Measurements from ENCODE around the gene VPS13D.

Gene VPS13D

GRCh38 chr1:12417389-12417788, 187.6 kb downstream of the VPS13D start:
- TF ChIP-seq ZNF274 (IDR thresholded peaks at IDR 0.05; ENCODE audit: low read depth, low read length) (no peak), SUZ12 (IDR thresholded peaks at IDR 0.05; ENCODE audit: extremely low read depth, insufficient read depth, insufficient read length) (no peak), YY1 (IDR thresholded peaks at IDR 0.05; ENCODE audit: insufficient read depth, insufficient read length) (no peak)
- Histone ChIP-seq H3K4me3 (ENCODE audit: insufficient read length, low read depth) (no peak overlapping the region), H3K4me1 (ENCODE audit: insufficient read depth, insufficient read length) (no peaks in the 10 kb centered on the region), H3K27me3 (ENCODE audit: insufficient read depth, insufficient read length) (no peaks in the 10 kb centered on the region), H3K9me3 (ENCODE audit: insufficient read depth, low read length) (no peaks in the 10 kb centered on the region), H3K9ac (ENCODE audit: insufficient read length, low read depth) (no peak overlapping the region), H3K36me3 (ENCODE audit: insufficient read depth, insufficient read length, low read length) (peaks cover 11% of the 10 kb centered on the region)
- no peak for DNase-seq (ENCODE audit: low read depth, low spot score)

DNA sequence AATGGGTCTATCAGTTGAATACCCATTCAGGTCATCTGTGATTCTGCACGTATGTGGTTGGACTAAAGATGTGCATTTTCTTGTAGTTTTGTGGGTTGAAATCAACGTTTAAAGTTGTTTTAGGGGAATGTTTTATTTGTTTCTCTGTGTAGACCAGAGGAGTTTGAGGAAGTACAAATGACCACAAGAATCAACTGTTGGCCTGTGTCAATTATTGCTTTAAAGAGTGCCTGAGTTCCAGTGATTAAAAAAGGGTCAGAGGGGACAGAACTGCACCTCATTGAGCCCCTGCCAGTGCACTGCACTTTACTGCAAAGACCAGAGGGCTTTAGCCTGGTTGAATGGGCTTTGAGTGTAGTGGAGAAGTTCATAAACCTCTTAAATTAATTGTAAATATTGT, 190.3 kb downstream of the VPS13D start:
- no peaks in the 10 kb centered on the region for H3K4me1 ChIP-seq (ENCODE audit: insufficient read depth, insufficient read length)
- H3K36me3 ChIP-seq (ENCODE audit: insufficient read depth, insufficient read length, low read length), result peaks cover 11% of the 10 kb centered on the region
- DNase-seq (ENCODE audit: low read depth, low spot score), result no peak
- H3K9ac ChIP-seq (ENCODE audit: insufficient read length, low read depth), result no peak overlapping the region
- no peaks in the 10 kb centered on the region for H3K9me3 ChIP-seq (ENCODE audit: insufficient read depth, low read length)
- TF ChIP-seq SUZ12 (IDR thresholded peaks at IDR 0.05; ENCODE audit: extremely low read depth, insufficient read depth, insufficient read length) (no peak), ZNF274 (IDR thresholded peaks at IDR 0.05; ENCODE audit: low read depth, low read length) (no peak), YY1 (IDR thresholded peaks at IDR 0.05; ENCODE audit: insufficient read depth, insufficient read length) (no peak)
- no peaks in the 10 kb centered on the region for H3K27me3 ChIP-seq (ENCODE audit: insufficient read depth, insufficient read length)
- H3K4me3 ChIP-seq (ENCODE audit: insufficient read length, low read depth), result no peak overlapping the region

DNA sequence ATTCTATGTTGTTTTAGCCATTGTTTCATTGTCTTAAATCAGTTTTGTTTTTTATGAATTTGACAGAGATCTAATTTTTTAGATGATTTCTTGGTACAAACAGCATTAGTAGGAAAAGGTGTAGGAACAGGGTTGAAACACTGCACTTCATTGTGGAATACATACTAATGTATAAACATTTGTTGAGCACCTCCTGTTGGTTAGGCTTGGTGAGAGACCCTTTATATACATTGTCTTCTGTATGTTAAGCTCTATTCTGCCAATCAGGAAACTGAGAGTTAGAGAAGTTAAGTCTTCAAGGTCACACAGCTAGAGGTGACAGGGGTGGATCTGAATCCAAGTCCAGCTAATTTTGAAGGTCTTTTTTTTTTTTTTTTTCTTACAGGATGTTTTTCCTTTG, 192.7 kb downstream of the VPS13D start:
- no peaks in the 10 kb centered on the region for H3K4me1 ChIP-seq (ENCODE audit: insufficient read depth, insufficient read length)
- H3K9ac ChIP-seq (ENCODE audit: insufficient read length, low read depth), result no peak overlapping the region
- H3K27me3 ChIP-seq (ENCODE audit: insufficient read depth, insufficient read length), result no peaks in the 10 kb centered on the region
- no peaks in the 10 kb centered on the region for H3K36me3 ChIP-seq (ENCODE audit: insufficient read depth, insufficient read length, low read length)
- no peak for DNase-seq (ENCODE audit: low read depth, low spot score)
- no peak for TF ChIP-seq SUZ12 (IDR thresholded peaks at IDR 0.05; ENCODE audit: extremely low read depth, insufficient read depth, insufficient read length)
- no peak for TF ChIP-seq YY1 (IDR thresholded peaks at IDR 0.05; ENCODE audit: insufficient read depth, insufficient read length)
- no peak for TF ChIP-seq ZNF274 (IDR thresholded peaks at IDR 0.05; ENCODE audit: low read depth, low read length)
- H3K4me3 ChIP-seq (ENCODE audit: insufficient read length, low read depth), result no peak overlapping the region
- H3K9me3 ChIP-seq (ENCODE audit: insufficient read depth, low read length), result no peaks in the 10 kb centered on the region

GRCh38 chr1:12424087-12424529, 194.3 kb downstream of the VPS13D start:
- no peak overlapping the region for H3K9ac ChIP-seq (ENCODE audit: insufficient read length, low read depth)
- no peaks in the 10 kb centered on the region for H3K27me3 ChIP-seq (ENCODE audit: insufficient read depth, insufficient read length)
- no peaks in the 10 kb centered on the region for H3K4me1 ChIP-seq (ENCODE audit: insufficient read depth, insufficient read length)
- no peaks in the 10 kb centered on the region for H3K9me3 ChIP-seq (ENCODE audit: insufficient read depth, low read length)
- TF ChIP-seq SUZ12 (IDR thresholded peaks at IDR 0.05; ENCODE audit: extremely low read depth, insufficient read depth, insufficient read length), result no peak
- TF ChIP-seq ZNF274 (IDR thresholded peaks at IDR 0.05; ENCODE audit: low read depth, low read length), result no peak
- TF ChIP-seq YY1 (IDR thresholded peaks at IDR 0.05; ENCODE audit: insufficient read depth, insufficient read length), result no peak
- H3K36me3 ChIP-seq (ENCODE audit: insufficient read depth, insufficient read length, low read length), result no peaks in the 10 kb centered on the region
- H3K4me3 ChIP-seq (ENCODE audit: insufficient read length, low read depth), result no peak overlapping the region
- DNase-seq (ENCODE audit: low read depth, low spot score), result no peak

DNA sequence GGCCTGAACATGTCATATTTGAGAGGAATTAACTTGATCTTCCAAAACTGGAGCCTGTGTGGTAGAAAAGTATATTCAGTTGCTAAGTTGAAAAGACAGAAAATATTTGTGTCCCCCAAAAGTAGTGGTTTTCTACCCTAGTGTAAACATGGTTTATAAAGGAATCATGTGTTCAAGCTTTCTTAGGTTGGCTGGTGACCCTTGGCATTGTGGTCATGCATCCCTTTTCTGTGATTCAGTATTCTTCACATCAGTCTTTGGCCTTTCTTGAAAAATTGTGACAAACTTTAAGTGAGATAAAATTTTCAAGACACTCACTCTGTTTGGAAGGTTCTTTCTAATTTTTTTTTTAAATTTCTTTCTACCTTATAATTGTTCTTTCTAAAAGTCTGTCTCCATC, 195.0 kb downstream of the VPS13D start:
- Histone ChIP-seq H3K36me3 (ENCODE audit: insufficient read depth, insufficient read length, low read length) (no peaks in the 10 kb centered on the region), H3K9ac (ENCODE audit: insufficient read length, low read depth) (no peak overlapping the region), H3K27me3 (ENCODE audit: insufficient read depth, insufficient read length) (no peaks in the 10 kb centered on the region), H3K9me3 (ENCODE audit: insufficient read depth, low read length) (no peaks in the 10 kb centered on the region), H3K4me3 (ENCODE audit: insufficient read length, low read depth) (no peak overlapping the region), H3K4me1 (ENCODE audit: insufficient read depth, insufficient read length) (no peaks in the 10 kb centered on the region)
- DNase-seq (ENCODE audit: low read depth, low spot score), result no peak
- TF ChIP-seq ZNF274 (IDR thresholded peaks at IDR 0.05; ENCODE audit: low read depth, low read length), result no peak
- TF ChIP-seq YY1 (IDR thresholded peaks at IDR 0.05; ENCODE audit: insufficient read depth, insufficient read length), result no peak
- no peak for TF ChIP-seq SUZ12 (IDR thresholded peaks at IDR 0.05; ENCODE audit: extremely low read depth, insufficient read depth, insufficient read length)

GRCh38 chr1:12426030-12426429, 196.2 kb downstream of the VPS13D start:
- H3K9ac ChIP-seq (ENCODE audit: insufficient read length, low read depth), result no peak overlapping the region
- TF ChIP-seq YY1 (IDR thresholded peaks at IDR 0.05; ENCODE audit: insufficient read depth, insufficient read length) (no peak), SUZ12 (IDR thresholded peaks at IDR 0.05; ENCODE audit: extremely low read depth, insufficient read depth, insufficient read length) (no peak), ZNF274 (IDR thresholded peaks at IDR 0.05; ENCODE audit: low read depth, low read length) (no peak)
- no peaks in the 10 kb centered on the region for H3K9me3 ChIP-seq (ENCODE audit: insufficient read depth, low read length)
- H3K27me3 ChIP-seq (ENCODE audit: insufficient read depth, insufficient read length), result no peaks in the 10 kb centered on the region
- DNase-seq (ENCODE audit: low read depth, low spot score), result no peak
- H3K36me3 ChIP-seq (ENCODE audit: insufficient read depth, insufficient read length, low read length), result no peaks in the 10 kb centered on the region
- no peak overlapping the region for H3K4me3 ChIP-seq (ENCODE audit: insufficient read length, low read depth)
- H3K4me1 ChIP-seq (ENCODE audit: insufficient read depth, insufficient read length), result no peaks in the 10 kb centered on the region

DNA sequence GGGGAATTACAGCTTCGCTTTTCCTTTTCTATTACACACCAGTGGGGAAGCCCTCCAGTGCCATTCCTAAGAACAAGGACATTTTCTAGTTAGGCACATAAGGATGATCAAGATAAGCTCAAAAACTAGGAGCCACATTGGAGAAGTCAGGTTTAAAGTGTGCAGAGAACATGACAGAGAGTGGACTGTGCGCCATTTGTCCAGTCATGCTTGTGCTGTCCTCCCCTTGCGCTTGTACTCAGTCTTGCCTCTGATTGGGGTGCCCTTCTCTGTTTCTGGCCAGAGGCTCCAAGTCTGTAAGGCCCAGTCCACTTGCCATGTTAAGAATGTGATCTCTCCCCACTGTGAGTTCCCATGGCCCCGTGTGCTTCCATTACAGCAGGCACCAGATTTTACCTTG, 198.5 kb downstream of the VPS13D start:
- Histone ChIP-seq H3K36me3 (ENCODE audit: insufficient read depth, insufficient read length, low read length) (no peaks in the 10 kb centered on the region), H3K9me3 (ENCODE audit: insufficient read depth, low read length) (no peaks in the 10 kb centered on the region), H3K9ac (ENCODE audit: insufficient read length, low read depth) (no peak overlapping the region), H3K27me3 (ENCODE audit: insufficient read depth, insufficient read length) (no peaks in the 10 kb centered on the region), H3K4me3 (ENCODE audit: insufficient read length, low read depth) (no peak overlapping the region), H3K4me1 (ENCODE audit: insufficient read depth, insufficient read length) (no peaks in the 10 kb centered on the region)
- no peak for DNase-seq (ENCODE audit: low read depth, low spot score)
- TF ChIP-seq ZNF274 (IDR thresholded peaks at IDR 0.05; ENCODE audit: low read depth, low read length) (no peak), YY1 (IDR thresholded peaks at IDR 0.05; ENCODE audit: insufficient read depth, insufficient read length) (no peak), SUZ12 (IDR thresholded peaks at IDR 0.05; ENCODE audit: extremely low read depth, insufficient read depth, insufficient read length) (no peak)

Data from NT2/D1 (cell line).